Measurements from ENCODE around the gene FUOM. TPM values are rescaled to one million over a fixed set of nuclear protein-coding genes. Genes with fewer than 3 reads are reported as not detected.

The FUOM gene
- total and polyA plus RNA-seq, 9 of the 15 experiments (the other 6 are each of a cell fraction or from before 2014, with no cell fraction given) = 1.8 to 96.1 (median 27.0) TPM

DNA sequence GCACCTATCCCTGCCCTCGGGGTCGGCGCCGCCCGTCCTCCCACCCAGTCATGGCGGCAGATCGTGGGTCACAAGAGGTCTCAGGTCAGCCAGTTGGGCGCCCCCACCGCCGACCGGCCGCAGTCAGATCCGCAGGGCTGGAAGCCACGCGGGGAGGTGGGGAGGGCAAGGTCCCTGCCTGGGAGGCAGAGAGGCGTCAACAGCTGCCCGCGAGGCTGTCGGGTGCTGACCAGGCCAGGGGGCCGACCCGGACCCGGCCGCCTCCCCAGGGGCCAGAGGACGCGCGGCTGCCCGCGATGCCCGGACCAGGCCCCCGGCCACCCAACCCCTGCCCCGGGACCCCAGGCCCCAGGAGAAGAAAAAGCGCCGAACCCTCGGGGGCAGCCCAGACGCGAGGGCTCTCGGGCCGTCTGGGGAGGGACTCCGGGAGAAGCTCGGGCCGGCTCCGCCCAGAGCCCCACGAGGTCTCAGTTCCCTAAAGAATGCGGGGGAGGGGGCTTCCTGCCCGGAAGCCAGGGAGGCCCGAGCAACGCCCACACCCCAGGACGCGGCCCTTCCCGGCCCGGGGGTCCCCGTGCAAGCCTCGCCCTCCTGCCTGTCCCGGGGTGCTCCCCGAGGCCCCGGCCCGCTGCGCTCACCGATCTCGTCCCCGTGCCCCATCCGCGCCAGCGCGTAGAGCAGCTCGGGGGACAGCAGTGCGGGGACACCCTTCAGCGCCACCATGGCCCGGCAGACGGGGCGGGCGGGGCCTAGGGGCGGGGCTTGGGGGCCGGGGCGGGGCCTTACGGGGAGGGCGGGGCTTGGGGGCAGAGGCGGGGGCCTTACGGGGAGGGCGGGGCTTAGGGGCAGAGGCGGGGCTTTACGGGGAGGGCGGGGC, at the start of gene FUOM (continued):
- TF ChIP-seq, protein P1, sequence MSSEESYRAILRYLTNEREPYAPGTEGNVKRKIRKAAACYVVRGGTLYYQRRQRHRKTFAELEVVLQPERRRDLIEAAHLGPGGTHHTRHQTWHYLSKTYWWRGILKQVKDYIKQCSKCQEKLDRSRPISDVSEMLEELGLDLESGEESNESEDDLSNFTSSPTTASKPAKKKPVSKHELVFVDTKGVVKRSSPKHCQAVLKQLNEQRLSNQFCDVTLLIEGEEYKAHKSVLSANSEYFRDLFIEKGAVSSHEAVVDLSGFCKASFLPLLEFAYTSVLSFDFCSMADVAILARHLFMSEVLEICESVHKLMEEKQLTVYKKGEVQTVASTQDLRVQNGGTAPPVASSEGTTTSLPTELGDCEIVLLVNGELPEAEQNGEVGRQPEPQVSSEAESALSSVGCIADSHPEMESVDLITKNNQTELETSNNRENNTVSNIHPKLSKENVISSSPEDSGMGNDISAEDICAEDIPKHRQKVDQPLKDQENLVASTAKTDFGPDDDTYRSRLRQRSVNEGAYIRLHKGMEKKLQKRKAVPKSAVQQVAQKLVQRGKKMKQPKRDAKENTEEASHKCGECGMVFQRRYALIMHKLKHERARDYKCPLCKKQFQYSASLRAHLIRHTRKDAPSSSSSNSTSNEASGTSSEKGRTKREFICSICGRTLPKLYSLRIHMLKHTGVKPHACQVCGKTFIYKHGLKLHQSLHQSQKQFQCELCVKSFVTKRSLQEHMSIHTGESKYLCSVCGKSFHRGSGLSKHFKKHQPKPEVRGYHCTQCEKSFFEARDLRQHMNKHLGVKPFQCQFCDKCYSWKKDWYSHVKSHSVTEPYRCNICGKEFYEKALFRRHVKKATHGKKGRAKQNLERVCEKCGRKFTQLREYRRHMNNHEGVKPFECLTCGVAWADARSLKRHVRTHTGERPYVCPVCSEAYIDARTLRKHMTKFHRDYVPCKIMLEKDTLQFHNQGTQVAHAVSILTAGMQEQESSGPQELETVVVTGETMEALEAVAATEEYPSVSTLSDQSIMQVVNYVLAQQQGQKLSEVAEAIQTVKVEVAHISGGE (CRISPR knock-in tag; IDR thresholded peaks at IDR 0.05) = peak in 2 of 3 experiments; percentile 82 to 94; a peak in 4 of 6 replicates
- TF ChIP-seq POLR2A (conservative IDR thresholded peaks at IDR 0.05) (peak; percentile 60; the same call in 1 of the 2 replicates), RB1 (IDR thresholded peaks at IDR 0.05; ENCODE audit: low read depth) (peak; percentile 30; the same call in 1 of the 2 replicates), ZNF24 (IDR thresholded peaks at IDR 0.05) (no peak), ZNF785 (CRISPR knock-in tag; IDR thresholded peaks at IDR 0.05) (no peak), KDM5B (IDR thresholded peaks at IDR 0.05; ENCODE audit: insufficient replicate concordance, low read depth, low read length) (peak; percentile 40), KAT7 (CRISPR knock-in tag; IDR thresholded peaks at IDR 0.05; ENCODE audit: borderline replicate concordance) (0 out of 2 replicates have a peak, but pooled peaks have one; percentile 60), MEF2A (IDR thresholded peaks at IDR 0.05; ENCODE audit: control insufficient read depth, low read depth, low read length) (no peak), GATAD2A (IDR thresholded peaks at IDR 0.05) (no peak), CBFA2T3 (IDR thresholded peaks at IDR 0.05) (no peak)
- TF ChIP-seq, protein P2, sequence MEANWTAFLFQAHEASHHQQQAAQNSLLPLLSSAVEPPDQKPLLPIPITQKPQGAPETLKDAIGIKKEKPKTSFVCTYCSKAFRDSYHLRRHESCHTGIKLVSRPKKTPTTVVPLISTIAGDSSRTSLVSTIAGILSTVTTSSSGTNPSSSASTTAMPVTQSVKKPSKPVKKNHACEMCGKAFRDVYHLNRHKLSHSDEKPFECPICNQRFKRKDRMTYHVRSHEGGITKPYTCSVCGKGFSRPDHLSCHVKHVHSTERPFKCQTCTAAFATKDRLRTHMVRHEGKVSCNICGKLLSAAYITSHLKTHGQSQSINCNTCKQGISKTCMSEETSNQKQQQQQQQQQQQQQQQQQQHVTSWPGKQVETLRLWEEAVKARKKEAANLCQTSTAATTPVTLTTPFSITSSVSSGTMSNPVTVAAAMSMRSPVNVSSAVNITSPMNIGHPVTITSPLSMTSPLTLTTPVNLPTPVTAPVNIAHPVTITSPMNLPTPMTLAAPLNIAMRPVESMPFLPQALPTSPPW (CRISPR knock-in tag; IDR thresholded peaks at IDR 0.05) = peak; percentile 81
- TF ChIP-seq, protein P3, sequence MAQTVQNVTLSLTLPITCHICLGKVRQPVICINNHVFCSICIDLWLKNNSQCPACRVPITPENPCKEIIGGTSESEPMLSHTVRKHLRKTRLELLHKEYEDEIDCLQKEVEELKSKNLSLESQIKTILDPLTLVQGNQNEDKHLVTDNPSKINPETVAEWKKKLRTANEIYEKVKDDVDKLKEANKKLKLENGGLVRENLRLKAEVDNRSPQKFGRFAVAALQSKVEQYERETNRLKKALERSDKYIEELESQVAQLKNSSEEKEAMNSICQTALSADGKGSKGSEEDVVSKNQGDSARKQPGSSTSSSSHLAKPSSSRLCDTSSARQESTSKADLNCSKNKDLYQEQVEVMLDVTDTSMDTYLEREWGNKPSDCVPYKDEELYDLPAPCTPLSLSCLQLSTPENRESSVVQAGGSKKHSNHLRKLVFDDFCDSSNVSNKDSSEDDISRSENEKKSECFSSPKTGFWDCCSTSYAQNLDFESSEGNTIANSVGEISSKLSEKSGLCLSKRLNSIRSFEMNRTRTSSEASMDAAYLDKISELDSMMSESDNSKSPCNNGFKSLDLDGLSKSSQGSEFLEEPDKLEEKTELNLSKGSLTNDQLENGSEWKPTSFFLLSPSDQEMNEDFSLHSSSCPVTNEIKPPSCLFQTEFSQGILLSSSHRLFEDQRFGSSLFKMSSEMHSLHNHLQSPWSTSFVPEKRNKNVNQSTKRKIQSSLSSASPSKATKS (CRISPR knock-in tag; IDR thresholded peaks at IDR 0.05) = no peak
- TF ChIP-seq, protein P4, sequence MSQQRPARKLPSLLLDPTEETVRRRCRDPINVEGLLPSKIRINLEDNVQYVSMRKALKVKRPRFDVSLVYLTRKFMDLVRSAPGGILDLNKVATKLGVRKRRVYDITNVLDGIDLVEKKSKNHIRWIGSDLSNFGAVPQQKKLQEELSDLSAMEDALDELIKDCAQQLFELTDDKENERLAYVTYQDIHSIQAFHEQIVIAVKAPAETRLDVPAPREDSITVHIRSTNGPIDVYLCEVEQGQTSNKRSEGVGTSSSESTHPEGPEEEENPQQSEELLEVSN (IDR thresholded peaks at IDR 0.05; ENCODE audit: borderline replicate concordance in 1 of 2, extremely low read depth in 1 of 2, insufficient read depth in 1 of 2, insufficient read length in 1 of 2, low read depth in 1 of 2, low read length in 1 of 2, poor library complexity in 1 of 2, severe bottlenecking in 1 of 2) = peak; percentile 62 to 83

Measured in K562 (cell line).